Immature natural killer cell (primary cell): ENCODE results near the gene GPATCH2L. TPM values are rescaled to one million over a fixed set of nuclear protein-coding genes. Genes with fewer than 3 reads are reported as not detected.

Experiments
- DNase-seq, 3 donors: peaks; one replicate each; pipeline ENCODE4 v3.0.0; 2022; ENCODE audit warnings: mixed read lengths in 1 of 3
- H3K27ac Mint-ChIP-seq, 6 donors: one replicate each; pipeline ENCODE4 v1.8.0; 2020; ENCODE audit warnings: mixed read lengths in 6 of 6, mild to moderate bottlenecking in 5 of 6, inconsistent platforms in 4 of 6, moderate library complexity in 3 of 6
- H3K27me3 Mint-ChIP-seq, 3 donors: one replicate each; pipeline ENCODE4 v1.8.0; 2020 to 2021; ENCODE audit warnings: low read depth in 3 of 3, mild to moderate bottlenecking in 3 of 3, mixed read lengths in 3 of 3, moderate library complexity in 3 of 3, inconsistent platforms in 1 of 3
- H3K36me3 Mint-ChIP-seq, 3 donors: one replicate each; pipeline ENCODE4 v1.8.0; 2020; ENCODE audit warnings: mixed read lengths in 3 of 3, inconsistent platforms in 2 of 3, mild to moderate bottlenecking in 2 of 3
- H3K4me1 Mint-ChIP-seq, 2 donors: one replicate each; pipeline ENCODE4 v1.8.0; 2020; ENCODE audit warnings: inconsistent platforms in 2 of 2, mild to moderate bottlenecking in 2 of 2, mixed read lengths in 2 of 2, moderate library complexity in 1 of 2
- H3K4me3 Mint-ChIP-seq, 5 donors: one replicate each; pipeline ENCODE4 v1.8.0; 2020; ENCODE audit warnings: mild to moderate bottlenecking in 5 of 5, mixed read lengths in 5 of 5, inconsistent platforms in 3 of 5, moderate library complexity in 3 of 5
- H3K9me3 Mint-ChIP-seq, 6 donors: one replicate each; pipeline ENCODE4 v1.8.0; 2020; ENCODE audit warnings: mild to moderate bottlenecking in 6 of 6, mixed read lengths in 6 of 6, inconsistent platforms in 4 of 6, moderate library complexity in 3 of 6
- polyA plus RNA-seq, 3 donors: library from polyadenylated mRNA; unstranded; fragments of 300-500 nt; fragmentation: Illumina TruSeq; gene quantifications; one replicate each; pipeline ENCODE4 v1.2.3, GENCODE V29; 2021

GPATCH2L gene
- polyA plus RNA-seq, 3 donors from 2014 or later: 9.4 to 15.7 (median 14.7) TPM

DNA sequence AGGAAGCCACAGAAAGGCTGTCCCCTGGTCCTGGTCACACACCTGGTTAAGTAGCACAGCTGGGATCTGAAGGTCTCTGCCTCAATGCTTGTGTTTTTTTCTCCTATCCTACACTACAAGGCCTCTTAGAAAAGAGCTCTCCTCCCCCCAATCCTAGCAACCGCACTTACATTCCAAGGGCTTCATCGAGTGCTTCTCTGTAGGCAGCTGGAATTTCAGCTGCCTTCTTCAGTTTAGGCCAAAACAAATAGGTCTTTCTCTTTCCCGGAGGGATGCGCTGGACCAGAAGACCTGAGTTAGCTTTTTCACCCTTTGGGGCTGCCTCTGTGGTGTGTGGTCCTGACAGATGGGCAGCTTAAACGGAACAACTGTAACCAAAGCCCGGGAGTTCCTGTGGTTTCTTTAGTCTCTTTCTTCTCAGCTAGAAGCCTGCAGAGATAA lies 109.7 kb downstream of the GPATCH2L start:
- Mint-ChIP-seq H3K9me3 (no peaks in the 10 kb centered on the region), H3K4me3 (no peak overlapping the region), H3K36me3 (no peaks in the 10 kb centered on the region), H3K27ac (no peak overlapping the region), H3K27me3 (peaks cover 0 to 13% (median 6%) of the 10 kb centered on the region in 3 donors), H3K4me1 (no peaks in the 10 kb centered on the region)
- no peak for DNase-seq

DNA sequence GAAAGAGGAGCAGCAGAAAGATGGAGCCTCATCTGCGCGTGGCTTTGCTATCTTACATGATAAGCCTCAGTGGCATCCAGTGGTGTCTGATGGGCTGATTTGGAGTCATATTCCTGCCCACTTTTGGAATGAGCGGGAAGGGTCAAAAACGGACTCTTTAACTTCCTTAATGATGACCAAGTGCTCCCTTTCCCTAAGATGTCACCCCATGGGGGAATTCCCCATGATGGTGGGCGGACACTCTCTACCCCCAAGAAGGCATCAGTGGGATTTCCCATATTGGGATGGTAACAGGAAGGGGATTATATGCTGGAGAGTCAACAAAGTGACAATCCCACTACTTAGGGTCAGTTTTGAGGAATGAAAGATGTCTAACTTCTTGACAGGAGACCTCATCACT lies 110.9 kb downstream of the GPATCH2L start:
- H3K9me3 Mint-ChIP-seq: no peaks in the 10 kb centered on the region
- H3K27me3 Mint-ChIP-seq: peaks cover 0 to 12% (median 6%) of the 10 kb centered on the region in 3 donors
- H3K27ac Mint-ChIP-seq: no peak overlapping the region
- H3K4me3 Mint-ChIP-seq: no peak overlapping the region
- no peaks in the 10 kb centered on the region for H3K36me3 Mint-ChIP-seq
- H3K4me1 Mint-ChIP-seq: peaks cover 5% of the 10 kb centered on the region in 2 donors
- no peak for DNase-seq

Other genes with a start within 250 kb of the GPATCH2L start
- under 1 TPM in 2 of 3 donors, not detected in 1; 0.39 to 0.46 TPM for gene TGFB3, start 169.9 kb upstream of the GPATCH2L start, polyA plus RNA-seq
- 10 to 100 TPM; 16.5 to 24.4 (median 16.7) TPM for gene IFT43, start 166.2 kb upstream of the GPATCH2L start, polyA plus RNA-seq
- not detected for gene ESRRB, start 224.2 kb downstream of the GPATCH2L start, polyA plus RNA-seq